HL-60 (cell line): ENCODE data around the gene HGD.

ENCODE experiments used
- DNase-seq, 2 experiments: peaks; one replicate each; pipeline ENCODE4 v3.0.0-alpha.2; 2010 to 2020; ENCODE audit warnings: low read depth in 1 of 2, low spot score in 1 of 2
- H3K27ac ChIP-seq: fragments of 250-450 bp; sonication (Bioruptor Pico); replicated peaks from 2 replicates; pipeline ENCODE4 v1.5.1; 2020; ENCODE audit warnings: mild to moderate bottlenecking, moderate library complexity
- H3K27me3 ChIP-seq: fragments of 250-450 bp; sonication (Bioruptor Pico); 2 replicates; pipeline ENCODE4 v1.5.1; 2021; ENCODE audit warnings: mild to moderate bottlenecking, moderate library complexity; ENCODE audit not compliant: insufficient read depth, poor library complexity, severe bottlenecking
- H3K4me3 ChIP-seq: replicated peaks from 2 replicates; pipeline ENCODE4 v1.5.1; 2011; ENCODE audit warnings: mild to moderate bottlenecking, control low read depth, low read length; ENCODE audit not compliant: insufficient read depth
- GABPA ChIP-seq: IDR thresholded peaks from 2 replicates; pipeline ENCODE4 v1.6.1; 2012; ENCODE audit warnings: low read depth
- POLR2AphosphoS5 ChIP-seq: IDR thresholded peaks from 2 replicates; pipeline ENCODE4 v1.6.1; 2012; ENCODE audit warnings: low read depth
- SPI1 ChIP-seq: IDR thresholded peaks from 2 replicates; pipeline ENCODE4 v1.6.1; 2012; ENCODE audit warnings: low read depth, mild to moderate bottlenecking, borderline replicate concordance
- TF ChIP-seq, protein P1 (sequence below): IDR thresholded peaks from one replicate; pipeline ENCODE4 v1.5.1; 2011; ENCODE audit warnings: low read length, control low read depth, inconsistent platforms; ENCODE audit not compliant: insufficient read depth
- TF ChIP-seq, protein P2 (sequence below): IDR thresholded peaks from 2 replicates; pipeline ENCODE4 v1.6.1; 2012; ENCODE audit warnings: low read depth; ENCODE audit not compliant: insufficient replicate concordance

The HGD gene

DNA sequence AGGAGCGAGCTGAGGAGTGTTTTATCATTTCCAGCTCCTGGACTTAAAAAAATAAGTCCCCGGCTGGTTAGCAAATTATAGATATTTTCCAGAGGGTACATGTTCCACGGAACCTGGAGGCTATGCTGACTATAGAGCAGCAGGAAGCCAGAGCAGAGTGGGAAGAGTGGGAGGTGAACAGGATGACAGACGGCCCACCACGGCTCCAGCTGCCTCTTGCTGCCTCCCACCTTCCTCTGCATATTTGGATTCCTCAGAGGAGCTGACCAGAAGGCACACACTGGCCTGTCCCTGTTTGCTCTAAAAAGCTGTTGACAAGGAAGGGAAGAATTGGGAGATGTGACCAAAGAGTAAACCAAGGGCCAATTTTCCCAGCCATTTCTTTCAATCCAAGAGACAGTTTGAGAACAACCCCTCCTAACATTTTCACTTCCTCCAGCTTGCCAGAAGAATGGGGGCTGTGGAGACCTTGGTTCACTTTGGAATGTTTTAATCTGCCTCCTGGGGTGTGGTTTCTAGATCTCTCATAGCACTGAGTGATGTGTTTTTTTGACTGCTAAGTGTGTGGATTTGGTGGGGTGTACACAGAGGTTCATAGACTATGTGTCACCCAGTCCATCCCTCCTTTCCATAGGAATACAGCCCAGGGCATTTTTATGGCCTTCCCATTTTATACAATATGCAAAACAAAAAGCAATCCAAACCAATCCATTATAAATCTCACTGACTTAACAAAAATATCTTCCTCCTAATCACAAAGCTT lies 36.8 kb downstream of the HGD start:
- TF ChIP-seq, protein P1, sequence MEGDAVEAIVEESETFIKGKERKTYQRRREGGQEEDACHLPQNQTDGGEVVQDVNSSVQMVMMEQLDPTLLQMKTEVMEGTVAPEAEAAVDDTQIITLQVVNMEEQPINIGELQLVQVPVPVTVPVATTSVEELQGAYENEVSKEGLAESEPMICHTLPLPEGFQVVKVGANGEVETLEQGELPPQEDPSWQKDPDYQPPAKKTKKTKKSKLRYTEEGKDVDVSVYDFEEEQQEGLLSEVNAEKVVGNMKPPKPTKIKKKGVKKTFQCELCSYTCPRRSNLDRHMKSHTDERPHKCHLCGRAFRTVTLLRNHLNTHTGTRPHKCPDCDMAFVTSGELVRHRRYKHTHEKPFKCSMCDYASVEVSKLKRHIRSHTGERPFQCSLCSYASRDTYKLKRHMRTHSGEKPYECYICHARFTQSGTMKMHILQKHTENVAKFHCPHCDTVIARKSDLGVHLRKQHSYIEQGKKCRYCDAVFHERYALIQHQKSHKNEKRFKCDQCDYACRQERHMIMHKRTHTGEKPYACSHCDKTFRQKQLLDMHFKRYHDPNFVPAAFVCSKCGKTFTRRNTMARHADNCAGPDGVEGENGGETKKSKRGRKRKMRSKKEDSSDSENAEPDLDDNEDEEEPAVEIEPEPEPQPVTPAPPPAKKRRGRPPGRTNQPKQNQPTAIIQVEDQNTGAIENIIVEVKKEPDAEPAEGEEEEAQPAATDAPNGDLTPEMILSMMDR: no peak
- TF ChIP-seq POLR2AphosphoS5 (no peak), GABPA (no peak), SPI1 (no peak)
- TF ChIP-seq, protein P2, sequence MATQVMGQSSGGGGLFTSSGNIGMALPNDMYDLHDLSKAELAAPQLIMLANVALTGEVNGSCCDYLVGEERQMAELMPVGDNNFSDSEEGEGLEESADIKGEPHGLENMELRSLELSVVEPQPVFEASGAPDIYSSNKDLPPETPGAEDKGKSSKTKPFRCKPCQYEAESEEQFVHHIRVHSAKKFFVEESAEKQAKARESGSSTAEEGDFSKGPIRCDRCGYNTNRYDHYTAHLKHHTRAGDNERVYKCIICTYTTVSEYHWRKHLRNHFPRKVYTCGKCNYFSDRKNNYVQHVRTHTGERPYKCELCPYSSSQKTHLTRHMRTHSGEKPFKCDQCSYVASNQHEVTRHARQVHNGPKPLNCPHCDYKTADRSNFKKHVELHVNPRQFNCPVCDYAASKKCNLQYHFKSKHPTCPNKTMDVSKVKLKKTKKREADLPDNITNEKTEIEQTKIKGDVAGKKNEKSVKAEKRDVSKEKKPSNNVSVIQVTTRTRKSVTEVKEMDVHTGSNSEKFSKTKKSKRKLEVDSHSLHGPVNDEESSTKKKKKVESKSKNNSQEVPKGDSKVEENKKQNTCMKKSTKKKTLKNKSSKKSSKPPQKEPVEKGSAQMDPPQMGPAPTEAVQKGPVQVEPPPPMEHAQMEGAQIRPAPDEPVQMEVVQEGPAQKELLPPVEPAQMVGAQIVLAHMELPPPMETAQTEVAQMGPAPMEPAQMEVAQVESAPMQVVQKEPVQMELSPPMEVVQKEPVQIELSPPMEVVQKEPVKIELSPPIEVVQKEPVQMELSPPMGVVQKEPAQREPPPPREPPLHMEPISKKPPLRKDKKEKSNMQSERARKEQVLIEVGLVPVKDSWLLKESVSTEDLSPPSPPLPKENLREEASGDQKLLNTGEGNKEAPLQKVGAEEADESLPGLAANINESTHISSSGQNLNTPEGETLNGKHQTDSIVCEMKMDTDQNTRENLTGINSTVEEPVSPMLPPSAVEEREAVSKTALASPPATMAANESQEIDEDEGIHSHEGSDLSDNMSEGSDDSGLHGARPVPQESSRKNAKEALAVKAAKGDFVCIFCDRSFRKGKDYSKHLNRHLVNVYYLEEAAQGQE: no peak
- DNase-seq: no peak

DNA sequence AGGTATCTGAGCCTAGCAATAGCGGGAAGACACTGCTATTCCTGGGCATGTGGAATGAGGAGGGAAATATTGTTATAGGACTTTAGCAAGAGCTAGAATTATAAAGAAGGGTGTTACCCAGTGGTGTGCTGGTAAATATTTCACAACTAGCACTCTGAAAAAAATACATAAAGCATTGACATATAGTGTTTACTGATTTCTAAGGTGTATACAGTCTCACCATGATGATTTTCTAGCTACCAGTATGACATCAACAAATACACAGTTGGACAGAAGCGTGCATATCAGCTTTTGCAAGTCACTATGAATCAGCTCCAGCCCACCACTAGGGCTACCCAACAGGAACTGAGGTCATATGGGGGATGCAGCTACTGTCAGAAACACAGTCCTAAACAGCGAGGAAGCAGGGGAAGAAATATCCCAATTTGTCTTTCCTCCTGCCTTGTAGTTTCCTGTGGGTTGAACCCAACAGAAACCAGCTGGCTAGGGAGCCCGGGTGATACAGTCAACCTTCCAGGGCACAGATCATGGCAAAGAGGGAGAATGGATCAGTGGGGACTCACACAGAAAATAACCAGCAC lies 39.6 kb downstream of the HGD start:
- DNase-seq: peak; percentile 55 to 69
- TF ChIP-seq, protein P2: no peak
- TF ChIP-seq POLR2AphosphoS5: 0 out of 2 replicates have a peak, but pooled peaks have one; percentile 28
- peak; percentile 34; the same call in 1 of the 2 replicates for TF ChIP-seq SPI1
- no peaks in the 10 kb centered on the region for H3K27me3 ChIP-seq
- peak overlapping the region; percentile 44 for H3K27ac ChIP-seq
- H3K4me3 ChIP-seq: no peak overlapping the region

More for the DNA sequence above, 36.8 kb downstream of the HGD start:
- Histone ChIP-seq H3K4me3 (no peak overlapping the region), H3K27ac (no peak overlapping the region), H3K27me3 (no peaks in the 10 kb centered on the region)

DNA sequence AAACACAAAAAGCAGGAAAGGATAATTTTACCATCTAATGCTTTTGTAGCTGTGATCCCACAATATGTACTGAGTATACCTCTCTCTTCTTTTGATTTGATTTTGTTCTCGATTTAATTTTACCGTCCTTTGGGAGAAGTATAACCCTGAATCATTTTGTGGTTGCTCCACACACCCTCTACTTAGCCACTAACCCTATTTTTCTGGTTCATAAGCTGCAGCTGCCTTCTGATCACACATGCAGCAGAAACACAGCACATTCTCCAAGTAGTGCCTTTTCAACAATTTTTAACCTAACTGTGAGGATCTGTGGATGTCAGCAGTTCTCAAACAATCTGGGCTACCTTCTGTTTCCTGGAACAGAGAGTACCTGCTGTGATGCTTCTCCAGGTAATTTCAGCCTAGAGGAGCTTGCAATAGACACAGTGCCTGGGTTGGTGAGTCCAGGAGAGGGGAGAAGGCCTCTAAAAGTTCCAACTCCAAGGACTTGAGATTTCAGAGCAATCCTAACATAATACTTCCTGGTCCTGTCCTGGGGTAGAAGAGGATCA lies 40.3 kb downstream of the HGD start:
- peak overlapping the region; percentile 44 for H3K27ac ChIP-seq
- no peak for TF ChIP-seq GABPA
- TF ChIP-seq, protein P1: no peak
- TF ChIP-seq, protein P2: no peak
- no peak for TF ChIP-seq POLR2AphosphoS5
- TF ChIP-seq SPI1: no peak
- no peak overlapping the region for H3K4me3 ChIP-seq
- no peak for DNase-seq
- no peaks in the 10 kb centered on the region for H3K27me3 ChIP-seq
